Stimulated activated CD4-positive, alpha-beta T cell treated with anti-CD3 and anti-CD28 coated beads, Interleukin-15, amount 100 ng/mL, for 1 hour (primary cell): ENCODE measurements around the gene SP7.
A peak's percentile ranks its signal among the peaks of the same experiment; 100 is the strongest.
"Not testable (repeated sequence)": the region's sequence is repeated elsewhere in the genome, so short reads cannot be mapped to it uniquely, and the experiment has no call there.

Experiments used
- DNase-seq, 2 donors: peaks; one replicate each; pipeline ENCODE4 v3.0.0-alpha.2; 2020; ENCODE audit warnings: low read depth in 1 of 2, low spot score in 1 of 2

Gene SP7

DNA sequence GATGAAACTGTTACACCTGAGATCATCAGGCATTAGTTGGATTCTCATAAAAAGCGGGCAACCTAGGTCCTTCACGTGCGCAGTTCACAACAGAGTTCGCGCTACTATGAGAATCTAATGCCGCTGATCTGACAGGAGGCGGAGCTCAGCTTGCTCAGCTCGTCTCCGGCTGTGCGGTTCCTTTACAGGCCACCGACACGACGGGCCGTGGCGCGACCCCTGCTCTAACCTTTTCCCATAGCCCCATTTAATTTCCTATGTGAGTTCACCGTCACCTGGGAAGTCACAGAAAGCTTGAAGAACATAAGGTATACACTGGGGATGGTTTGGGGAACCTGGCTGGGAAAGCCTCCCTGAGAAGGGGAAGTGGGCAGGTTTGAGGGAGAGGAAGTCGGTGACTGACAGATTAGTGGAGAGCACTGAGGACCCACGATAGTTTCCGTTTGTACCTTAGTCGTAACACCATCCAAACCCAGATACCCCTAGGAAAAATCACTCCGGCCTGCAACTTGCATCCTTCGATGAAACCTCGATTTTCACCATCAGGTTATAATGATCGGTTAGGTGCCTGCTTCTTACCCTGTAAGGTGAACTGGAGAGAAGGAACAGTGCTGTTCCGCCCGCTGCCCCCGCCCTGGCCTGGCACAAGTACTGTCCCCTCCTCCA lies 11.9 kb downstream of the SP7 start:
- DNase-seq: peak; percentile 25 to 30

DNA sequence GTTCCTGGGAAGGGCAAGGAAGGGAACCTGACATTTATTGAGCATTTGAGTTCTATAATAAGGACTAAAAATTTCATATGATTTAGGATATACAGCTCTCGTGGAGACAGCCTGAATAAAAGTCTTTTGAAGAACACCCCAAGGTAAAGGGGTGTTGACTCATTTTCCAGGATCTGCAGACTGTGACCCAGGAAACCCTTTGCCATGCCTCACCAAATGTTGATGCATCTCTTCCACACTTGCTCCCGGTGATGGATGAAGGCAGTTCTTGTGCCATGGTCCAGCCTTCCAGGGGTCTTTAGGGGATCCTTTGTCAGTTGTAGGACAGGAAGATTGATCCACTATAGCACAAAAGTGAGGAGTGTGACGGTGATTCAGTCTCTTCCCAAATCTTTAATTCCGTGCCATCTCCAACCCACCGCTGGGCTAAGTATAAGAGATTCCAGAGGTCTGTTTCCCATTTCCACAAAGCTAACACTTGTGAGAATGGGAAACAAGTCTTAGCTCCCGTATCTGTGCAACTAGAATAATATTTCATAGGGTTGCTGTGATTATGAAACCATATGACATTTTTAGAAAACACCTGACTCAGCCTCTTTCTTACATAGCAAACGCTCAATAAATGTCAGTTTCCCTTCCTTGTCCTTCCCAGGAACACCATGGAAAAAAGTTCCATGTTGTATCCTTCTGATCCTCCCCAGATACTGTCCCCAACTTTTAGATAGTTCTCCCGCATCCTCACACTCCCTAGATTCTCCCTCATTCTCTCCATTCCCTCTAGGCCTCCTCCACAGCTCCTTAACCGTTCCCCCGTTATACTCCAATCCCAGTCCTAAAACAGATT lies 15.6 kb downstream of the SP7 start:
- DNase-seq: no peak

DNA sequence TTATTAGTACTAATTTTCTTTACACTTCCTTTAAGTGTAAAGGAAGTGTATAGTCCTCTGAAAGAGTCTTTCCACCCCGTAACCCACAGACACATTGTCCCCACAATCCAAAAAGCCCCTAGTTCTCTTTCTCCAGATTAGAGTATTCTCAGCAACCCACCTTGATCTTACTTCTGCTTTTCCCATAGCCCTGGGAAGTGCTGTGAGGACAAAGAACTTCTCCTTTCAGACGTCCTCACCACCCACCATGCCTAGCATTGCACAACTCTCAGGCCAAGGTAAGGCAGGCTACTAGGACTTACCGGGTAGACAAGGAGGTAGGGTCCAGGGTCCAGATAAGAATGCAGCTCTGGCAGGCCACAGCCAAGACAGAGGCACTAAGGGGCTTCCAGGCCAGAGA lies 22.2 kb downstream of the SP7 start:
- no peak for DNase-seq

DNA sequence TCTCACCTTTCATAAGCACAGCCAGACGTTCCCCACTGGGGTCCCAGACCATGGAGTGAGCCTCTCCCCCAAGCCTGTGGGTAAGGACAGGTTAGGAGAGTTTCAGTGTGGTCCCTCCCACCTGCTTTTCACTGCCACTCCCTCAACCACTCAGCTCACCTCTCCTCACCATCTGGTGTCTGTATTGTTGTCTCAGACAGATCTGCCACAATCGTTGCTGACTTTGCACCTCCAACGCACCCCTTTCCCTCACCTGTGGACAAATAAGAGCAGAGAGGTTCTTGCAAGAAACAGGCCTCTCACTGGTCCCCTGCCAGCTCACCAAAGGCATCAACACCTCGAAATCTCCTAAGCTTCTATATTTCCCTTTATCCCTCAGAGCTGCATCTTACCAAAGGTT lies 27.9 kb downstream of the SP7 start:
- DNase-seq: no peak

DNA sequence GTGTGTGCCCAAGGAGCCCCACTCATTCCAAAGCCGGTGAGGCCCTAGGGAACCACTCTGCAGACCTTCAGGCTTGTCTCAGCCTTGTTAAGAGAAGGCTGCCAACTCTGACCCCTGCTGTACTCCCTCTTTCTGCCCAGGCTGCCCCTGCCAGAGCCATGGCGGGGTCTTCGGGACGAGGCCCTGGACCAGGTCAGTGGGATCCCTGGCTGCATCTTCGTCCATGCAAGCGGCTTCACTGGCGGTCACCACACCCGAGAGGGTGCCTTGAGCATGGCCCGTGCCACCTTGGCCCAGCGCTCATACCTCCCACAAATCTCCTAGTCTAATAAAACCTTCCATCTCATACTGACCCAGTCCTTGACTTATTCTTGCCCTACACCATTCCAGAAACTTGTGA lies 29.3 kb downstream of the SP7 start:
- no peak for DNase-seq

DNA sequence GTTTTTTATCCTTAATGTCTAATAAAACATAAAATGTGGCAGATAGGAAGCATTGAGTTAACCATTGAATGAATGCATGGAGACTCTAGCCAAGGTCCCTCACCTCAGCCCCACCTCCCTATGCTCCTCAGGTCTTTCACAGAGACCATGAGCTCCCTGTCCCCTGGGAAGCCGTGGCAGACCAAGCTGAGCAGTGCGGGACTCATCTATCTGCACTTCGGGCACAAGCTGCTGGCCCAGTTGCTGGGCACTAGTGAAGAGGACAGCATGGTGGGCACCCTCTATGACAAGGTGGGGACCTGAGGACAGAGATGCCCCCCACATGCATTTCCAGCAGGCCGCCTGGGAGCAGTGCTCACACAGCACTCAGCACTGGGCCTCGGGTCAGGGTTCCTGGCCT lies 33.3 kb downstream of the SP7 start:
- no peak for DNase-seq

DNA sequence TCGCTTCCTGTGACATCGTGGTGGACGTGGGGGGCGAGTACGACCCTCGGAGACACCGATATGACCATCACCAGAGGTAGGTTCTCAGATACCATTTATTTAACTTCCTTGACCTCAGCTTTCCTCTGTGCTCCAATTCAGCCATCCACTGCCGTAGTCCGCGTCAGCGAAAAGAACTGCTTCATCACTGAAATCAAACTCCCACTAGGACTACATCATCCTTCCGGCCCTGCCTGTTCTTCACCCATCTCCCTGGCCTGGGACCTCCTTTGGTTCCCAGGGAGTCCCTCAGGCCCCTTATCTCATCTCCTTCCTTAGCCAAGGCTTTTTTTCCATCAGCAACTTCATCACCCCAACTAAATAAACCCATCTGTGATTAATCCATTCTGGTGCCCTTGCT lies 36.0 kb downstream of the SP7 start:
- no peak for DNase-seq

DNA sequence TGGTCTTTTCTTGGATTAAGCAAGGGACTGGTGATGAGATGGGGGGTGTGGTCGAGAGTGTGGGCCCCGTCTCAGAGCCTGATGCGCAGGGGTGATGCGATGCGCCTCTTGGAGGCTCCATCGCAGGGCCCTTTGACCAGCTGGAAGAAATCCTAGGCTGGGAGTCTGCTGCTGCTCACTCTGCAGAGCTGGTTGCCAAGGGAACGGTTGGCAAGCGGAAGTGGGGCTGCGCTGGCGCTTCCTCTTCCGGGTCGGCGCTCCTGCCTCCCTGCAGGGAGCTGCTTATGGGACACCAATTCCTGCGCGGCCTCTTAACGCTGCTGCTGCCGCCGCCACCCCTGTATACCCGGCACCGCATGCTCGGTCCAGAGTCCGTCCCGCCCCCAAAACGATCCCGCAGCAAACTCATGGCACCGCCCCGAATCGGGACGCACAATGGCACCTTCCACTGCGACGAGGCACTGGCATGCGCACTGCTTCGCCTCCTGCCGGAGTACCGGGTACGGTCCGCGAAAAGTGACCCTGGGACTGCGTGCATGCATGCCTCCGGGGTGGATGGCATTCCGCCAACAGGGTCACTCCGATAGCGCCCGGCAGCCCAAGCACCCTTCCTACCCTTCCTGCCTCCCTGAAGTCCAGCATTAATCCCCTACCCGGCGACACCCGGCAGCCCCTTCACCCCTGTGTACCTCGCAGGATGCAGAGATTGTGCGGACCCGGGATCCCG lies 36.5 kb downstream of the SP7 start, which contains the start of gene MYG1:
Gene MYG1 (plus strand): TSS at position 242 of the 727 bp plus-strand sequence. CDS start 43 bp downstream, at position 285.
- peak; percentile 59 to 70 for DNase-seq

DNA sequence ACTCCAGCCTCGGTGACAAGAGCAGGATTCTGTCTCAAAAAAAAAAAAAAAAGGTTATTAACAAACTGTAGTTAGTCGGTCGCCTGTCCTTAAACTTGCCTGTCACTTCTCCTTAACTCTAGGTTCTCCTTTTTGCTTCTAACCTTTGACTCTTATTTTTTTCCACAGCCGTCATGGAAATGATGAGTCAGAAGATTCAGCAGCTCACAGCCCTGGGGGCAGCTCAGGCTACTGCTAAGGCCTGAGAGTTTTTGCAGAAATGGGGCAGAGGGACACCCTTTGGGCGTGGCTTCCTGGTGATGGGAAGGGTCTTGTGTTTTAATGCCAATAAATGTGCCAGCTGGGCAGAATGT lies 37.1 kb downstream of the SP7 start:
- no peak for DNase-seq

DNA sequence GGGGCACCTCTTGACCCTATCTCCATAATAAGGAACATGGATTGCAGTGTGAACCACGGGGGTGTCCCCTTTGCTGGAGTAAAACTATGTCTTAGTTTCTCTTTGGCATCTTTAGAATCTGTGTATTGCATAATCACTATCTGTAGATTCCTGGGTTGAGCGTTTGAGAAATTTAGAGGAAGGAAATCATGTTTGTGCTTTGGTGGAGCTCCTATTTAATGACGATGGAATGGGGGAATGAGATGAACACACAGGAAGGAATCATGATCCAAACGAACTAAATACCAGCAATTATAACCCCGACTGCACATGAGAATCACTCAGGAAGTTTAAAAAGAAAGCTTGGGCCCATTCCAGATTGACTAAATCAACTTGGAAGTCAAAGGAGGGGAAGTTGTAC lies 38.0 kb downstream of the SP7 start:
- no peak for DNase-seq

DNA sequence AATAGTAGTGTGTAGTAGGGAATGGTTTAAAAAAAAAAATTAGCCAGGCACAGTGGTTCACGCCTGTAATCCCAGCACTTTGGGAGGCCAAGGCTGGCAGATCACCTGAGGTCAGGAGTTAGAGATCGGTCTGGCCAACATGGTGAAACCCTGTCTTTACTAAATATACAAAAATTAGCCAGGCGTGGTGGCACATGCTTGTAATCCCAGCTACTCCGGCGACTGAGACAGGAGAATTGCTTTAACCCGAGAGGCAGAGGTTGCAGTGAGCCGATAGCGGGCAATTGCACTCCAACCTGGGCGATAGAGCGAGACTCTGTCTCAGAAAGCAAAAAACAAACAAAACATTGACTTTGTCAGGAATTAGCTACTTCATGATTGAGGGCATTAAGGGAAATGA lies 39.0 kb downstream of the SP7 start:
- DNase-seq: not testable (repeated sequence)

DNA sequence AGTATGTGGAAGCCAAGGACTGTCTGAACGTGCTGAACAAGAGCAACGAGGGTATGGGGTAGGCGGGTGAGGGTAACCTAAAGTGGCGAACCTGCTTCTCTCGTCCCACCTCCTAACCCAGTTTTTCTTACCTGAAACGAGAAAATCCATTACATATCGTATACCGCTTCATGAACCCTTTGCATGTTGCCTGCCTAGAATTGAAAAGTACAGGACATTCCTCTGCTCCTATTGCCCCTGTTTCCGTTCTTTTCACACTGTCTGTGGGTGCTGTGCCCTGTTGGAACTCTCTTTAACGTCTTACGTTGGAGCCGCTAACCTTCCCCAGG lies 40.3 kb downstream of the SP7 start:
- no peak for DNase-seq

DNA sequence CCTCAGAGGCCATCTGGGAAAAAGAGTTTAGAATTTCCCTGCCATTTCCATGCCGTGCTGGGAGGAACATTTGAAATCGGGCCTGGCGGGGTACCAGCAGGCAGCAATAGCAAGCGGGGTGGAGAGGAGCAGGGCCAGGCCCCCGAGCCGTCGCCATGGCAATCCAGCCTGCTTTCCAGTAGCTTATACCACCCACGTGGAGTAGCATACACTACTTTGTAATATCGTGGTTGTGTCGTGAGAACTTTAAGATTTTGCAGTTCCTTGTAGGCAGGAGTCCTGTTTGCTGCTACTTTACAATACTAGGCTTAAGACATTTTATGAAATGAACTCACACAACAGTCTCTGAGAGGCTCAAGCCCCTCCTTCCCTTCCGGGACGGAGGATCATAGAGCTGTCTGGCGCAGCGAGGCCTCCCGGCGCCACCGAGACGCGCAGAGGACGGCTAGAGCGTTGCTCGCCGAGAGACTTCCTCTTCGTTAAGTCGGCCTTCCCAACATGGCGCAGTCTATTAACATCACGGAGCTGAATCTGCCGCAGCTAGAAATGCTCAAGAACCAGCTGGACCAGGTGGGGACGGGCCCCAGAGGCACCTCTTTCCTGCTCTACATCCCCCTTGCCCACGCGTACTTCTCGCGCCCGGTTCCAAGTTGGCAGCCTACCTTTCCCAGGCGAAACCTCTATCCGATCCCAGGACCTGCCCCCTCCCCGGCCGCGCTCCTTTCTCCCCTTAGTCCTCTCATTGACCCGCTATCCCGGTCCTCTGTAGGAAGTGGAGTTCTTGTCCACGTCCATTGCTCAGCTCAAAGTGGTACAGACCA lies 40.9 kb downstream of the SP7 start, which contains the start of gene PFDN5:
Gene PFDN5 (plus strand): TSS at position 473 of the 821 bp plus-strand sequence. CDS start 26 bp downstream, at position 499.
- DNase-seq: peak; percentile 69 to 70

DNA sequence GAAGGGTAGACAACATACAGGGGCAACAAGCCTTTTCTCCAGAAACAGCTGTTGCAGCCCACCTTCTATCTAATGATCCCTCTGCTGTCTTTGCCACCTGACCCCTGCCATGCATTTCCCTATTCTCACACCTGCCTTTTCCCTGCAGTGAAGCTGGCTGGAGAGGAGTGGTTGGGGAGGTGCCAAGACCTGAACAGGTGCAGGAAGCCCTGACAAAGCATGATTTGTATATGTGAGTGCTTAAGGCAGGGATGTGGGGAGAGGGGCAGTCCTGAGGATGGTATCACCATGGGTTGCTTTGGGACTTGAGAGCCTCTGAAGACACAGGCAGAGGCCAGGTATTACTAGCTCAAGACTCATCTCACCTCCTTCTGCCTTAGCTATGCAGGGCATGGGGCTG lies 43.7 kb downstream of the SP7 start:
- DNase-seq: no peak

DNA sequence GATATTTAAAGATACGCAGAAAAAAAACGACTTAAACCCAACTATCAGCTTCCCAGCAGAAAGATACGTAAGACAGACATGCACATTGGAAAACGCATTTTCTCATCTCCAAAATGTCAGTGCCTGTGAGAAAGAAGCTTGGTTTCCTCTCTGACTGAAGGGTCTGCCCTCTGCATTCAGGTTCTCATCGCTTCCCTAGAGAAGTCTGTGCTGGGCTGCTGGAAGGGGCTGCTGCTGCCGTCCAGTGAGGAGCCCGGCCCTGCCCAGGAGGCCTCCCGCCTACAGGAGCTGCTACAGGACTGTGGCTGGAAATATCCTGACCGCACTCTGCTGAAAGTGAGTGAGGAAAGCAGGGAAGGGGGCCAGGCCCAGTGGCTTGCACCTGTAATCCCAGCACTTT lies 45.5 kb downstream of the SP7 start:
- DNase-seq: no peak

DNA sequence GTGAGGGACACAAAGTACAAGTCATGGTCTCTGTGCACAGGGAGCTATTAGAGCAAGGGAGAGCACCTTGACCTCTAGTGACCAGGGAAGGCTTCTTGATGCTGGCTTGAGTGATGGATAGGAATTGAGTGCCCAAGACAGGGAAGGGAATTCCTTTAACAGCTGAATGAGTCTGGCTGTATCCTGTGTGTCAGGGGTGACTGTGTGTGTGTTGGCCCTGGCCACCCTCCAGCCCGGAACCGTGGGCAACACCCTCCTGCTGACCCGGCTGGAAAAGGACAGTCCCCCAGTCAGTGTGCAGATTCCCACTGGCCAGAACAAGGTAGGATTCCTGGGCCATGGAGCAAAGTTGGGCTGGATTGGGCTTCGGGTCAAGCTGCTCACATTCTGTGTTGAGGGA lies 46.3 kb downstream of the SP7 start:
- no peak for DNase-seq

DNA sequence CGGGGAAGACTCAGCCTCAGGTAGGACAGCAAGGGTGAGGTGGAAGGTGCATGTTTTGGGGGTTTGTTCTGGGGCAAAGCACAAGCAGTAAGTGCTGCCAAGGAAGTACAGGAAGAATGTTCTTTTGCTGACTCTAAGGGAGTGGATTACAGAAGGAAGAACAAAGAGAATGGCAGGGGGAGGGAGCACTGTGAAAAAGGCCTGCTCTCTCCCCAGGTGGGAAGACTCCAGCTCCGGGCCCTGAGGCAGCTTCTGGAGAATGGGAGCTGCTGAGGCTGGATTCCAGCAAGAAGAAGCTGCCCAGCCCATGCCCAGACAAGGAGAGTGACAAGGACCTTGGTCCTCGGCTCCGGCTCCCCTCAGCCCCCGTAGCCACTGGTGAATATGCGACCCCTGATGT lies 47.8 kb downstream of the SP7 start:
- DNase-seq: no peak

DNA sequence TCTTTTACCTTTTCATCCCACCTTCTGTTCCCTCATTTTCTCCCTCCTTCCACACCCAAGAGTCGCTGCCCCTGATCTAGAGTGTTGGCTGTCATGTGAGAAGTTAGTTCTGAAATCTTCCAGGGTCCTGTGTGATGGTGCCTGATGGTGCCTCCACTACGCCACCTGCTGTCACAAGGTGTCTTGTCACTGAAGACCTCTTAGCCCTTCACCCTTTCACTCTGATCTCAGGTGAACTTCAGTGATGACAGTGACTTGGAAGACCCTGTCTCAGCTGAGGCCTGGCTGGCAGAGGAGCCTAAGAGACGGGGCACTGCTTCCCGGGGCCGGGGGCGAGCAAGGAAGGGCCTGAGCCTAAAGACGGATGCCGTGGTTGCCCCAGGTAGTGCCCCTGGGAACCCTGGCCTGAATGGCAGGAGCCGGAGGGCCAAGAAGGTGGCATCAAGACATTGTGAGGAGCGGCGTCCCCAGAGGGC lies 48.4 kb downstream of the SP7 start:
- DNase-seq: peak; percentile 56 to 57

DNA sequence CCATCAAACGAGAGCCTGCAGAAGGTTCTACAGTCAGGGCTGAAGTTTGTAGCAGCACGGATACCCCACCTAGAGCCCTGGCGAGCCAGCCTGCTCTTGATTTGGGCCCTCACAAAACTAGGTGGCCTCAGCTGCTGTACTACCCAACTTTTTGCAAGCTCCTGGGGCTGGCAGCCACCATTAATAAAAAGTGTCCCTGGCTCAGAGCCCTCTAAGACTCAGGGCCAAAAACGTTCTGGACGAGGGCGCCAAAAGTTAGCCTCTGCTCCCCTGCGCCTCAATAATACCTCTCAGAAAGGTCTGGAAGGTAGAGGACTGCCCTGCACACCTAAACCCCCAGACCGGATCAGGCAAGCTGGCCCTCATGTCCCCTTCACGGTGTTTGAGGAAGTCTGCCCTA lies 49.7 kb downstream of the SP7 start:
- no peak for DNase-seq

DNA sequence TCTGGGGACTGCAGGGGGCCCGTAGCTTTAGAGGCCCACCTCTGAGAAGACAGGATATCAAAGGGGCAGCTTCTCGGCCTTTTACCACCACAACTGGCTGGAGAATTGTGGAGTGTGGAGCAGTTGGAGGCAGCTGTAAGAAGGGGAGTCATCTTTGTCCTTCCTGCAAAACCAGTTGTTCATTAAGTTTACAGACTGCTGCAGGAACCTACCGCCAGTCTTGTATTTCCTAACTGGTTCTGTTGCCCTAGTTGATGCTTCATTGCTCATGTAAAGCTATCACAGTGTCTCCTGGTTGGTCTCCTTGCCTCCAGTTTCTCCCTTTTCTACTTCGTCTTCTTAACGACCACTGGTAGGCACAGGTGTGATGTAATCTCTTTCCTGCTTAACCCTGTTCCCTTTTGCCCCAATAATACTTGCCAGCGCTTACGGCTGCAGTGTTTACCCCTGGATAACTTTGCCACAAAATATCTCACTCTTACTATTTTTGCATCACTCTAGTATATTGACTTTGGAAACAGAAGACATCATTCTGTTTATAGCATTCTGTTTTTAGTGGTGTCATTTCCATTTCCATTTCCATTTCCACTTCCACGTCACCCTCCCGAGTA lies 56.2 kb downstream of the SP7 start:
- DNase-seq: no peak
